ENCODE measurements around the gene PPIP5K1. TPM values are rescaled to one million over a fixed set of nuclear protein-coding genes. Genes with fewer than 3 reads are reported as not detected.
"Not testable (repeated sequence)": the region's sequence is repeated elsewhere in the genome, so short reads cannot be mapped to it uniquely, and the experiment has no call there.

The PPIP5K1 gene
- total and polyA plus RNA-seq, 2 of the 4 experiments (the other 2 are of a cell fraction): 12.7 to 14.2 TPM

GRCh38 chr15:43622068-43622799 lies 32.2 kb upstream of the PPIP5K1 start:
- H3K36me3 ChIP-seq (ENCODE audit: control insufficient read depth, insufficient read depth, low read length): not testable (repeated sequence)

GRCh38 chr15:43618700-43619099 lies 28.7 kb upstream of the PPIP5K1 start, which contains the start of gene STRC:
Gene STRC, minus strand, starts transcription at chr15:43618800. Its CDS starts 78 bp downstream, at chr15:43618722.
- H3K14ac ChIP-seq (replicated peaks; ENCODE audit: low read depth, low read length); H3K23ac ChIP-seq (ENCODE audit: low read depth, low read length); H4K91ac ChIP-seq (ENCODE audit: insufficient read depth, low read depth, low read length); H3K9ac ChIP-seq (ENCODE audit: low read depth, low read length); CTCF ChIA-PET; H2AFZ ChIP-seq (replicated peaks; ENCODE audit: low read length, poor library complexity); H3K9me3 ChIP-seq (ENCODE audit: control insufficient read depth, insufficient read depth, low read length); H4K8ac ChIP-seq (ENCODE audit: low read depth in 2 of 2, low read length in 2 of 2); H4K5ac ChIP-seq (ENCODE audit: low read depth, low read length); ATAC-seq (ENCODE audit: low read depth); BruUV-seq (replicated peaks); H2BK120ac ChIP-seq (ENCODE audit: low read depth, low read length); H3K4me3 ChIP-seq (ENCODE audit: insufficient read depth, low read depth, low read length); H3K4ac ChIP-seq (ENCODE audit: low read depth, low read length); H2BK15ac ChIP-seq (ENCODE audit: low read depth, low read length); POLR2A ChIA-PET (ENCODE audit: unreplicated experiment); H3K18ac ChIP-seq (ENCODE audit: low read depth, low read length); H2AK9ac ChIP-seq (replicated peaks; ENCODE audit: low read depth, low read length, poor library complexity); H3K4me1 ChIP-seq (ENCODE audit: control insufficient read depth, insufficient read depth, low read length); H3K56ac ChIP-seq (ENCODE audit: extremely low read depth, insufficient read depth, low read length); H3K9me1 ChIP-seq (ENCODE audit: insufficient read depth, low read length); H3K4me2 ChIP-seq (ENCODE audit: low read depth, low read length); H2BK20ac ChIP-seq (ENCODE audit: low read depth, low read length); H3K27ac ChIP-seq (ENCODE audit: insufficient read depth, low read length); H3K79me1 ChIP-seq (ENCODE audit: low read depth in 1 of 2, low read length in 2 of 2); H4K20me1 ChIP-seq (ENCODE audit: insufficient read depth, low read length); DNase-seq; H2AK5ac ChIP-seq (ENCODE audit: low read depth, low read length); in situ Hi-C loops (cut with MboI; ENCODE audit: low sequenced_read_pairs); intact Hi-C loops (cut with micrococcal nuclease); H3K27me3 ChIP-seq (ENCODE audit: control insufficient read depth, insufficient read depth, low read length); dilution Hi-C loops (cut with HindIII; ENCODE audit: low sequenced_read_pairs, unreplicated experiment); H2BK5ac ChIP-seq (ENCODE audit: low read depth, low read length, poor library complexity, severe bottlenecking); H3K36me3 ChIP-seq (ENCODE audit: control insufficient read depth, insufficient read depth, low read length): not testable (repeated sequence)
- no CpG with 5 or more reads among the region's 2 CpGs for WGBS, 2 experiments (ENCODE audit: extremely low coverage in 2 of 2, insufficient read length in 1 of 2)

More at GRCh38 chr15:43622068-43622799, 32.2 kb upstream of the PPIP5K1 start:
- H3K4me2 ChIP-seq (ENCODE audit: low read depth, low read length); H2BK20ac ChIP-seq (ENCODE audit: low read depth, low read length); H3K14ac ChIP-seq (replicated peaks; ENCODE audit: low read depth, low read length); H3K4me3 ChIP-seq (ENCODE audit: insufficient read depth, low read depth, low read length); in situ Hi-C loops (cut with MboI; ENCODE audit: low sequenced_read_pairs); POLR2A ChIA-PET (ENCODE audit: unreplicated experiment); H4K5ac ChIP-seq (ENCODE audit: low read depth, low read length); H3K9ac ChIP-seq (ENCODE audit: low read depth, low read length); H2AK9ac ChIP-seq (replicated peaks; ENCODE audit: low read depth, low read length, poor library complexity); H2AK5ac ChIP-seq (ENCODE audit: low read depth, low read length); H4K20me1 ChIP-seq (ENCODE audit: insufficient read depth, low read length); H3K23ac ChIP-seq (ENCODE audit: low read depth, low read length); DNase-seq; H4K91ac ChIP-seq (ENCODE audit: insufficient read depth, low read depth, low read length); H3K4me1 ChIP-seq (ENCODE audit: control insufficient read depth, insufficient read depth, low read length); H3K9me1 ChIP-seq (ENCODE audit: insufficient read depth, low read length); H3K9me3 ChIP-seq (ENCODE audit: control insufficient read depth, insufficient read depth, low read length); ATAC-seq (ENCODE audit: low read depth); H3K18ac ChIP-seq (ENCODE audit: low read depth, low read length); dilution Hi-C loops (cut with HindIII; ENCODE audit: low sequenced_read_pairs, unreplicated experiment); H3K27me3 ChIP-seq (ENCODE audit: control insufficient read depth, insufficient read depth, low read length); H3K56ac ChIP-seq (ENCODE audit: extremely low read depth, insufficient read depth, low read length); H3K79me1 ChIP-seq (ENCODE audit: low read depth in 1 of 2, low read length in 2 of 2); H4K8ac ChIP-seq (ENCODE audit: low read depth in 2 of 2, low read length in 2 of 2); intact Hi-C loops (cut with micrococcal nuclease); H3K4ac ChIP-seq (ENCODE audit: low read depth, low read length); H2BK15ac ChIP-seq (ENCODE audit: low read depth, low read length); CTCF ChIA-PET; H3K27ac ChIP-seq (ENCODE audit: insufficient read depth, low read length); BruUV-seq (replicated peaks); H2BK120ac ChIP-seq (ENCODE audit: low read depth, low read length); H2AFZ ChIP-seq (replicated peaks; ENCODE audit: low read length, poor library complexity); H2BK5ac ChIP-seq (ENCODE audit: low read depth, low read length, poor library complexity, severe bottlenecking): not testable (repeated sequence)
- no CpG with 5 or more reads among the region's 7 CpGs for WGBS, 2 experiments (ENCODE audit: extremely low coverage in 2 of 2, insufficient read length in 1 of 2)
